Tibial nerve (tissue), 3 donors: ENCODE data around the gene CABLES1.

Experiments
- POLR2A ChIP-seq, 2 donors: fragments of 450-650 bp; IDR thresholded peaks; one replicate each; pipeline ENCODE4 v1.6.1; 2017; ENCODE audit warnings: antibody characterized with exemption in 2 of 2, mild to moderate bottlenecking in 2 of 2, moderate library complexity in 2 of 2
- TF ChIP-seq, protein P1 (sequence below), 5 experiments: fragments of 200-600 bp in 3 of 5; fragments of 450-650 bp in 2 of 5; sonication (generic) in 3 of 5; IDR thresholded peaks; one replicate each; pipeline ENCODE4 v1.5.1; 2016 to 2019; ENCODE audit warnings: antibody characterized with exemption in 5 of 5, mild to moderate bottlenecking in 3 of 5, moderate library complexity in 2 of 5

DNA sequence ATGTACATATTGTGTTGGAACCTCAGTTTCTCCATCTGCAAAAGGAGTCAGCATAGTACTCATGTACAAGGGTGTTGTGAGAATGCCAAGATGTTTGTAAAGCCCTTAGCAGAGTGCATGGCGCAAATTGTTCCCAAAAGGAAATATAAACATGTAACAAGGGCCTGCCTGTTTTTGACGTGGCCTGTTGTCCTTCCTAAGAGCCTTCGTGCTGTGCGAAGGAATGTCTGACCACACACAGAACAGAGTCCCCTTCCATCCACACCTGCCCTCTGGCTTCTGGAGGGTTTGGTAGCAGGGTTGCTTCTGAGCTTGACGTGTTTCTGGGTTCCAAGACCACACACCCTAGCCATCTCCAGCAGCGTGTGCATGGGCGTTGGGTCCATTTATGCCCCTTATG is 34.9 kb downstream of the CABLES1 start:
- TF ChIP-seq, protein P1, sequence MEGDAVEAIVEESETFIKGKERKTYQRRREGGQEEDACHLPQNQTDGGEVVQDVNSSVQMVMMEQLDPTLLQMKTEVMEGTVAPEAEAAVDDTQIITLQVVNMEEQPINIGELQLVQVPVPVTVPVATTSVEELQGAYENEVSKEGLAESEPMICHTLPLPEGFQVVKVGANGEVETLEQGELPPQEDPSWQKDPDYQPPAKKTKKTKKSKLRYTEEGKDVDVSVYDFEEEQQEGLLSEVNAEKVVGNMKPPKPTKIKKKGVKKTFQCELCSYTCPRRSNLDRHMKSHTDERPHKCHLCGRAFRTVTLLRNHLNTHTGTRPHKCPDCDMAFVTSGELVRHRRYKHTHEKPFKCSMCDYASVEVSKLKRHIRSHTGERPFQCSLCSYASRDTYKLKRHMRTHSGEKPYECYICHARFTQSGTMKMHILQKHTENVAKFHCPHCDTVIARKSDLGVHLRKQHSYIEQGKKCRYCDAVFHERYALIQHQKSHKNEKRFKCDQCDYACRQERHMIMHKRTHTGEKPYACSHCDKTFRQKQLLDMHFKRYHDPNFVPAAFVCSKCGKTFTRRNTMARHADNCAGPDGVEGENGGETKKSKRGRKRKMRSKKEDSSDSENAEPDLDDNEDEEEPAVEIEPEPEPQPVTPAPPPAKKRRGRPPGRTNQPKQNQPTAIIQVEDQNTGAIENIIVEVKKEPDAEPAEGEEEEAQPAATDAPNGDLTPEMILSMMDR (IDR thresholded peaks at IDR 0.05): no peak
- TF ChIP-seq POLR2A (IDR thresholded peaks at IDR 0.05): no peak
